Activated CD4-positive, alpha-beta T cell treated with anti-CD3 and anti-CD28 coated beads, Interleukin-2, amount 10 ng/mL, durations not matched to agents 7 days and 5 days (primary cell): Measurements from ENCODE around the gene DHRS4. TPM values are rescaled to one million over a fixed set of nuclear protein-coding genes. Genes with fewer than 3 reads are reported as not detected.
"Not testable (repeated sequence)": the region's sequence is repeated elsewhere in the genome, so short reads cannot be mapped to it uniquely, and the experiment has no call there.

Source experiments
- CTCF ChIA-PET: fragments of 350-600 bp; sonication (Branson Sonifier 250); formaldehyde crosslinking; loops from one replicate; lab custom pipeline; 2021; ENCODE audit warnings: antibody characterized with exemption; lab: Charles Lee
- POLR2A ChIA-PET: fragments of 350-600 bp; sonication (Branson Sonifier 250); formaldehyde crosslinking; loops from one replicate; lab custom pipeline; 2021; ENCODE audit warnings: antibody characterized with exemption; lab: Charles Lee
- DNase-seq: peaks from one replicate; pipeline ENCODE4 v3.0.0-alpha.2; 2020
- H3K27ac Mint-ChIP-seq: one replicate; pipeline ENCODE4 v1.8.0; 2021; ENCODE audit warnings: mild to moderate bottlenecking, moderate library complexity, mixed read lengths
- H3K27me3 Mint-ChIP-seq: one replicate; pipeline ENCODE4 v1.8.0; 2021; ENCODE audit warnings: mixed read lengths
- H3K36me3 Mint-ChIP-seq: one replicate; pipeline ENCODE4 v1.8.0; 2021; ENCODE audit warnings: low read depth, mixed read lengths
- H3K4me1 Mint-ChIP-seq: one replicate; pipeline ENCODE4 v1.8.0; 2021; ENCODE audit warnings: mixed read lengths
- H3K4me3 Mint-ChIP-seq: one replicate; pipeline ENCODE4 v1.8.0; 2021; ENCODE audit warnings: mild to moderate bottlenecking, moderate library complexity, mixed read lengths
- H3K9me3 Mint-ChIP-seq: one replicate; pipeline ENCODE4 v1.8.0; 2021; ENCODE audit warnings: mixed read lengths
- total RNA-seq, 2 experiments: library from RNA; stranded (reverse); gene quantifications; one replicate each; pipeline ENCODE4 v1.2.3, GENCODE V29; 2021

Gene DHRS4
- total RNA-seq, 2 experiments from 2014 or later: 28.8 to 31.3 TPM

DNA sequence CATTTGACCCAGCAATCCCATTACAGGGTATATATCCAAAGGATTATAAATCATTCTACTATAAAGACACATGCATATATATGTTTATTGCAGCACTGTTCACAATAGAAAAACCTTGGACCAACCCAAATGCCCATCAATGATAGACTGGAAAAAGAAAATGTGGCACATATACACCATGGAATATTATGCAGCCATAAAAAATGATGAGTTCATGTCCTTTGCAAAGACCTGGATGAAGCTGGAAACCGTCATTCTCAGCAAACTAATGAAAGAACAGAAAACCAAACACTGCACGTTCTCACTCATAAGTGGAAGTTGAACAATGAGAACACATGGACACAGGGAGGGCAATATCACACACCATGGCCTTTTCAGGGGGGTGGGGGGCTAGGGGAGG is 4.5 kb upstream of the DHRS4 start:
- H3K4me3 Mint-ChIP-seq, POLR2A ChIA-PET, H3K27me3 Mint-ChIP-seq, CTCF ChIA-PET, DNase-seq, H3K27ac Mint-ChIP-seq: not testable (repeated sequence)
- Mint-ChIP-seq H3K4me1 (peaks cover 22% of the 10 kb centered on the region), H3K36me3 (peaks cover 15% of the 10 kb centered on the region), H3K9me3 (peaks cover 14% of the 10 kb centered on the region)

DNA sequence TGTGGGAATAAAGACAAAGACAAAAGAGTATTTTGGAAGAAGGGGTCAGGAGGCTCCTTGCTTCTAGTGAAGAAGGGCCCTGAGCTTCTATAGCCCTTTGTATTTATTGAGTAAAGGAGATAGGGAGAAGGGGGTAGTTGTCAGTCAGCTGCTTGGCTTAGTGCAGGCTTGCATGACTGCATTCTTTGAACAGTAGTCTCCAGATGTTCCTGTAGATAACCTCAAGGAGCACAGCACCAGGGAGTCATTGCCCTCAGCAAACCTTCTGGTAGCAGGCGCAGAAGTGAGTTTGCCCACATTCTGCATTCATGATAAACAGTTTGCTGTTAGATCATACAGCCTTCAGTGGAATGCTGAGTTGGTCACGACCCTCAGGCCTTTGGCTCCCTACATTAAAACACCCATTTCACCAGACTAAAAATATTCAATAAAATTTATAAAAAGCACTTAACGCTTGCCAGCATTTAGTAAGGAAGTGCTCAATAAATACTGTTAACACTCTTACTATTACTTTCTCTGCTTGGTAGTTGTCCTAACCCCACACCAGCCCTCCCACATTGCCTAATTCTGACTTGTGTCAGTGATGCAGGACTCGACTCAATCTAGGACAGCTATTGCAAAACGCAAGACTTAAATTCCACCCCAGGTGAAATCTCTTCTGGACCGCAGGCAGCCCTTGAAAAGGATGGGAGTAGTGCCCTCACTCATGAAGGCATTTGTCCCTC is 3.0 kb upstream of the DHRS4 start:
- POLR2A ChIA-PET: no interaction called here
- Mint-ChIP-seq H3K4me1 (peaks cover 29% of the 10 kb centered on the region), H3K27me3 (no peaks in the 10 kb centered on the region), H3K9me3 (peaks cover 14% of the 10 kb centered on the region), H3K27ac (no peak overlapping the region), H3K4me3 (no peak overlapping the region), H3K36me3 (peaks cover 15% of the 10 kb centered on the region)
- CTCF ChIA-PET: no interaction called here
- DNase-seq: no peak

DNA sequence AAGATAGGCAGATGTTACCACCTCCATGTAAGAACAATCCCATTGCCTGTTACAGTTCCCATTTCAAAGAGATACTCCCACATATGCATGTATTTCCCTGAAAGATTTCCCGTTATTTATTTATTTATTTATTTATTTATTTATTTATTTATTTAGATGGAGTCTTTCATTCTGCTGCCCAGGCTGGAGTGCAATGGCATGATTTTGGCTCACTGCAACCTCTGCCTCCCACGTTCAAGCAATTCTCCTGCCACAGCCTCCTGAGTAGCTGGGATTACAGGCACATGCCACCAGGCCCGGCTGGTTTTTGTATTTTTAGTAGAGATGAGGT is 2.5 kb upstream of the DHRS4 start:
- Mint-ChIP-seq H3K9me3 (peaks cover 14% of the 10 kb centered on the region), H3K36me3 (peaks cover 15% of the 10 kb centered on the region), H3K4me1 (peaks cover 29% of the 10 kb centered on the region)
- H3K4me3 Mint-ChIP-seq, CTCF ChIA-PET, POLR2A ChIA-PET, H3K27me3 Mint-ChIP-seq, DNase-seq, H3K27ac Mint-ChIP-seq: not testable (repeated sequence)

DNA sequence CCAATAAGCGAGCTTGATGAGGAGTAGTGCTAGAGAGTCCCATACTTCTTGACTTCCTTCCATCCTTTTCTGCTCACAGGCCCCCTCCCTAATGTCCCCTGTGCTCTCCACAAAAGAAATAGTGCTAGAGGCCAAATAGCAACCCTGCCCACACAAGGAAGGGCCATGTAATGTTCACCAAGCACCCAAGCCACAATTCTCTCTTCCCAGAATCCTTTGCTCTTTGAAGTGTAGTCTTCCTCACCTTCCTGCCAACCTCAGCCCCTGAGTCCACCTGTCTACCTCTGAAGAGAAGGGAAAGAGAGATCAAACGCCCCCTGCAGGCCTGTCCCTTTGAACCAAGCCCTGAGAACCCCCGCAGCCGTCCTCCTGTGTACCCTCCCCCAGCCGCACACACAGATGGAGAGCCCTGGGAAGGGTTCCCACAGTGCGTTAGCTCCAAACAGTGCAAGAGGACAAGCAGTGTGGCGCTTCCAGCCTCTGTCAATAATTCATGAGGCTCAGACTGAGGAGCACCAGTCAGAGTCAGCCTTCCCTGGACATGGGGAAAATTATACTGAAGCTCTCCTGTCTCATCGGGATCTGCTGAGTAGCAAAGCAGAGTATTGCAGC is 1.9 kb upstream of the DHRS4 start:
- Mint-ChIP-seq H3K4me3 (no peak overlapping the region), H3K36me3 (peaks cover 15% of the 10 kb centered on the region), H3K27me3 (no peaks in the 10 kb centered on the region), H3K9me3 (peaks cover 14% of the 10 kb centered on the region), H3K4me1 (peaks cover 29% of the 10 kb centered on the region), H3K27ac (no peak overlapping the region)
- DNase-seq: no peak
- POLR2A ChIA-PET: no interaction called here
- CTCF ChIA-PET: no interaction called here

DNA sequence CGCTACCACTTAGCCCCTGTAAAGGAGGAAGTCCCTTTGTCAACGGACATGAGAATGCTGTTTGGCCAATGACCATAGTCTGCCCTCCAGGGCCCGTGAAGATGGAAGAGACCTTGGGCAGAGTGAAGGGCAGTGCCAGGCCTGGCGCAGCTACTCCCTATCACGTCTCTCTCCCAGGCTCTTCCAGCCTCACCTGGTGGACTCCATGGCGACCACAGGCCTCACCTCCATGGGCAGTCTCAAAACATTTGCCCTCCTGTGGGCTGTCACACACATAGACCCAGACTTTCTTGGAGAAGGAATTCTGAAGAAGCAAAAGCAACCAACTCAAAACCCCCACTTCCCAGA is 480 bp upstream of the DHRS4 start:
- peaks cover 29% of the 10 kb centered on the region for H3K4me1 Mint-ChIP-seq

DNA sequence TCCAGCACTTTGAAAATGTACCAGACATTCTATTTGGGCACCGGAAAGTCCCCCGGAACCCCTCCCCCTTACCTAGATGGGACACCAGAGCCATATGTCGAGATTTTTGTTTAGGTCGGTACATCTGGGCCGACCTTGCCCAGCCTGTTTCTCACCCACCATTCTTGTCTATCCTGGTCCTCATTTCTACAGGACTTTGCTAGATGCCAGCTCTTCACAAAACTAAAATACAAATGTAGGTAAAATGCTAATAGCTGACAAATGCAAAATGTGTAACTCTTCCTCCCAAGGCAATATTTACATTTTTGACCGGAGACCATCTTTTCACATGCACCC is 677 bp downstream of the DHRS4 start:
- Mint-ChIP-seq H3K4me1 (peaks cover 26% of the 10 kb centered on the region), H3K4me3 (peak overlapping the region; percentile 83), H3K27ac (peak overlapping the region; percentile 93), H3K36me3 (peaks cover 12% of the 10 kb centered on the region)
- DNase-seq, POLR2A ChIA-PET, H3K9me3 Mint-ChIP-seq, H3K27me3 Mint-ChIP-seq: not testable (repeated sequence)
- CTCF ChIA-PET: interaction anchor here (1.2 to 1.5 kb wide), 2 partner anchors 365 to 397 kb away, joined by 3 to 4 read pairs; no protein-coding TSS in a partner anchor

More for the DNA sequence above, 480 bp upstream of the DHRS4 start:
- H3K27me3 Mint-ChIP-seq, DNase-seq, POLR2A ChIA-PET: not testable (repeated sequence)
- Mint-ChIP-seq H3K4me3 (peak overlapping the region; percentile 83), H3K36me3 (peaks cover 15% of the 10 kb centered on the region), H3K27ac (peak overlapping the region; percentile 93), H3K9me3 (peaks cover 14% of the 10 kb centered on the region)
- CTCF ChIA-PET: interaction anchor here (1.2 to 1.5 kb wide), 5 partner anchors 11 to 396 kb away, joined by 3 to 4 read pairs (median 3); partner anchors contain the start of genes DCAF11 and NRL

DNA sequence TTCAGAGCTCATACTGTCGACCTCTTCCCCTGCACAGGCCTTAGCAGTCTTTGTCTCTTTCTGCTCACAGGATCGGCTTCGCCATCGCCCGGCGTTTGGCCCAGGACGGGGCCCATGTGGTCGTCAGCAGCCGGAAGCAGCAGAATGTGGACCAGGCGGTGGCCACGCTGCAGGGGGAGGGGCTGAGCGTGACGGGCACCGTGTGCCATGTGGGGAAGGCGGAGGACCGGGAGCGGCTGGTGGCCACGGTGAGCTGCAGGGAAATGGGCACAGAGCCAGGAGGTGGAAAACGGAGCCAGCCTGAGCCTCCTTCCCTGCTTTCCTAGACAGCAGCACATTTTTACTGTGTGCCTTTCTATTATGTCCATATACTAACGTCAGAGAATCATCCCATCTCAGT is 1.4 kb downstream of the DHRS4 start:
- H3K27me3 Mint-ChIP-seq, DNase-seq, H3K27ac Mint-ChIP-seq, H3K4me3 Mint-ChIP-seq, H3K9me3 Mint-ChIP-seq, CTCF ChIA-PET, POLR2A ChIA-PET: not testable (repeated sequence)
- peaks cover 26% of the 10 kb centered on the region for H3K4me1 Mint-ChIP-seq
- H3K36me3 Mint-ChIP-seq: peaks cover 12% of the 10 kb centered on the region

DNA sequence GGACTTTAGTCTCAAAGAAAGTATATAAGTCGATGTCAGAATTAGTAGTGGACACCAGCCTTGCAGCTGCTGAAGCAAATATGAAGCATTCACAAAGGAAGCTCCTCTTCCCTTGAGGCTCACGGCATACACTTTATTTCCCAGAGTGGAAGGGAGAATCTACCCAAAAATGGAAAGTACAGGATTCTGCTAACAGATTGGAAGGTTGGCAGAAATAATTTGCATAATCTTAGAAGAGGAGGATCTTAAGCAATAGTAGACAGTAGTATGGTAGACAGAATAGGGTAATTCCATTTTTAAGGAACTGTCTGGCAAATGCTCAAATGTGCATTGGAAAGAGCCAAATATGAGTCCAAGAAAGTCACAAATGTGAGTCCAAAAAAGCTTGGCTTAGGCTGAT is 2.2 kb downstream of the DHRS4 start:
- peaks cover 11% of the 10 kb centered on the region for H3K36me3 Mint-ChIP-seq
- H3K27ac Mint-ChIP-seq, DNase-seq, H3K27me3 Mint-ChIP-seq, H3K9me3 Mint-ChIP-seq, CTCF ChIA-PET, H3K4me3 Mint-ChIP-seq, POLR2A ChIA-PET: not testable (repeated sequence)
- H3K4me1 Mint-ChIP-seq: peaks cover 25% of the 10 kb centered on the region

DNA sequence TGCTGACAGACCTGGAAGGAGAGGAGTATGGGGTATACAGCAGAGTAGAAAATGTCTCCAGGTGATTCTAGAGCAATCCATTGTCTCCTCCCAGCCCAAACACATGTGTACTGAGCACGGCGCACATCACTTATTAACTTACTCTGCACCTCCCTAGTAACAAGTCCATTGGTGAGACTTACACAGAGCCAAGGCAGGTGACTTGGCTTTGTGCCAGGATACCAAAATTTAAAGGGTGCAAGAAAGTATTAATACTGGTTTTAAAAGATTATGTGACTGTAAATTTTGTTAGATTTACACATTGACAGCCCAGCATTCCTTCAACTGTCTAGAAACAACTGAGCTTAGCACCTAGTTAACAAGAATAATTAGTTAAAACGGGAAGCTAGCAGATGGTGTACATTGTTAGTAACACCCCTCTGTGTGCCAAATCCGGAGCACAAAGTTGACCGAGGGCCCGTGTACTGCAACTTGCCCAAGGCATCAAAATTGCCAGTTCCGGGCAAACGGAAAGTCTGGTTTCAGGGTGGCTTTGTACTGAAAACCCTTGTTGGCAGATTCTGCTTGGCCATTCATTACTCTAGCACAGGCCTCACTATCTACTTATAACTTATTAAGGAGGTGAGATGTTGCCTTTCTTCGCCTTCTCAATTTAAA is 4.5 kb downstream of the DHRS4 start:
- H3K27me3 Mint-ChIP-seq, H3K4me3 Mint-ChIP-seq, H3K27ac Mint-ChIP-seq, POLR2A ChIA-PET, H3K9me3 Mint-ChIP-seq, CTCF ChIA-PET, DNase-seq, H3K36me3 Mint-ChIP-seq: not testable (repeated sequence)
- H3K4me1 Mint-ChIP-seq: peaks cover 11% of the 10 kb centered on the region

DNA sequence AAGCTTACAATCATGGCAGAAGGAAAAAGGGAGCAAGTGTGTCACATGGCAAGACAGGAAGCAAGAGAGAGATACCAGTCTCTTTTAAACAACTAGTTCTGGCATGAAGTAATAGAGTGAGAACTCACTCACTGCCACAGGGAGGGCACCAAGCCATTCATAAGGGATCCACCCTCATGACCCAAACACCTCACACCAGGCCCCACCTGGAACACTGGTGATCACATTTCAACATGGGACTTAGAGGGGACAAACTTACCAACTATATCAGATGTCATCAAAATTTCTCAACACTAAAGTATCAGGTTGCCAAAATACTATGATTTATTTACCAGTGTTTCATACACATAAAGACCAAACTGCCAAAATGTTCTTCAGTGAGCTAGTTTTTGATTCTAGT is 7.3 kb downstream of the DHRS4 start:
- H3K9me3 Mint-ChIP-seq, CTCF ChIA-PET, H3K4me3 Mint-ChIP-seq, POLR2A ChIA-PET, H3K36me3 Mint-ChIP-seq, H3K4me1 Mint-ChIP-seq, H3K27ac Mint-ChIP-seq, H3K27me3 Mint-ChIP-seq, DNase-seq: not testable (repeated sequence)

DNA sequence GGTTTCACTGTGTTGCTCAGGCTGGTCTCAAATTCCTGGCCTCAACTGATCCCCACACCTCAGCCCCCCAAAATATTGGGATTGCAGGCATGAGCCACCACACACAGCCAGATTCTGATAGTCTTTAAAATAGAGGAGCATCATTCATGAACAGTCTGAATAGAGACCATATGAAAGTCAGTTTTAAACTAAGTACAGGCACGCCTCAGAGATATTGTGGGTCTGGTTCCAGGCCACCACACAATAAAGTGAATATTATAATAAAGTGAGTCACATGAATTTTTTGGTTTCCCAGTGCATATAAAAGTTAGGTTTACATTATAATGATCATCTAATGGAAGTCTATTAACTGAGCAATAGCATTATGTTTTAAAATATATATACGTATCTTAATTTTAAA is 8.1 kb downstream of the DHRS4 start:
- H3K27me3 Mint-ChIP-seq, H3K4me3 Mint-ChIP-seq, CTCF ChIA-PET, H3K27ac Mint-ChIP-seq, DNase-seq, H3K36me3 Mint-ChIP-seq, H3K4me1 Mint-ChIP-seq, H3K9me3 Mint-ChIP-seq, POLR2A ChIA-PET: not testable (repeated sequence)

DNA sequence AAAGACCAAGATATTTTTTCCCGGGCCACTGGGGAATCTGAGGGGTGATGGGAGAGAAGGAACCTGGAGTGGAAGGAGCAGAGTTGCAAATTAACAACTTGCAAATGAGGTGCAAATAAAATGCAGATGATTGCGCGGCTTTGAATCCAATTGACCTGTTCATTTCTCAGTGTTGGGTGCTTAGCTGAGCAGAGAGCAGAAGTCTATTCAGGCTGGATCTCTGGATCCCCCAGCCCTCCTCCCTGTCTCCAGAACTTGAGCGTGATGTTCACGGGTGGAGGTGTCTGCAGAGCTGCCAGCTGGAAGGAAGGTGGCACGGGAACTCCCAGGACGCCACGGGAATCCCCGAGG is 15.5 kb downstream of the DHRS4 start:
- CTCF ChIA-PET: interaction anchor here (0.7 kb wide), 1 partner anchor 106 kb away, joined by 3 read pairs; no protein-coding TSS in a partner anchor
- H3K9me3 Mint-ChIP-seq, H3K27me3 Mint-ChIP-seq, H3K4me3 Mint-ChIP-seq, H3K36me3 Mint-ChIP-seq, POLR2A ChIA-PET, DNase-seq, H3K4me1 Mint-ChIP-seq, H3K27ac Mint-ChIP-seq: not testable (repeated sequence)

DNA sequence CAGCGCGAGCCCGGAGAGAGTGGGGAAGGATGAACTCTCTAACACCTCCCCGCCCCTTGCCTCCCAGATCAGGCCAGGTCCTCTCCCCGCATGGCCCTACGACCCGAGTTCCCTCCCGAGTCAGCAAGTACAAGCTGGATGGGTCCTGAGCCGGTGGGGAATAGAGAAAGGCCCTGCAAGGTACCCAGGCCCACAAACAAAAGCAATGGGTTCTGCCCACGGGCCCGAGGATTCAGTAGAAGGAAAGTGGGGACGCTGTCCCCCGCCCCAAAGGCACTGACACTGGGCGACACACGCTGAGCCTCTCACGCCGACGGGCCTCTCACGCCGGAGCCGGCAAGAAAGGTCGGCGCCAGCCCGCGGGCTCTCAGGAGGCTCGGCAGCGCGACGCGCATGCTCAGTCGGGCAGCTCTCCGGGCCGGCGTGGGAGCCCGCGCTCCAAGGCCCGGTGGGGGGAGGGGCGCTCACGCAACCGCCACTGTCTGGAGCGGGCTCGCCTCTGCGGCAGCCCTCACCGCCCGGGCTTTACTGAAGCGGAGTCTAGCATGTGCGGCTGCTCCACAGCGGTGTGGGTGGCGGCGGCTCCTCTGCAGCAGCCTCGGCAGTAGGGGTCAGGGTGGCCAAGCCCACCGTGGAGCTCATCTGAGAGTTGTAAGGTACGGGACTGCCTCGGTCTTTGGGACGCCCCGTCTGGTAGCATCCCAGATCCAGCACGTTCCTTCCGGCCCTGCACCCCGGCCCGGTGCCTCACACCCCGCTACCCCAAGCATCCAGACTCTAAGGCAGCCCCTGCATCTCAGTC is 16.1 kb downstream of the DHRS4 start:
- H3K4me1 Mint-ChIP-seq, POLR2A ChIA-PET, H3K4me3 Mint-ChIP-seq, H3K27ac Mint-ChIP-seq, H3K27me3 Mint-ChIP-seq, H3K9me3 Mint-ChIP-seq: not testable (repeated sequence)
- H3K36me3 Mint-ChIP-seq: peaks cover 10% of the 10 kb centered on the region
- CTCF ChIA-PET: interaction anchor here (0.7 kb wide), 1 partner anchor 105 kb away, joined by 3 read pairs; no protein-coding TSS in a partner anchor
- peak; percentile 49 for DNase-seq
